Loucy (cell line): ENCODE data around the gene EFTUD2.

ENCODE experiments used
- CTCF ChIP-seq: fragments of 200-600 bp; sonication (generic); conservative IDR thresholded peaks from 2 replicates; pipeline ENCODE4 v1.5.1; 2014; ENCODE audit warnings: mild to moderate bottlenecking, antibody characterized with exemption, low read length
- EZH2phosphoT487 ChIP-seq: fragments of 200-600 bp; IDR thresholded peaks from 2 replicates; pipeline ENCODE4 v1.6.1; 2018; ENCODE audit warnings: antibody characterized with exemption, mild to moderate bottlenecking, moderate library complexity, borderline replicate concordance

- no peak for TF ChIP-seq CTCF
- no peak for TF ChIP-seq EZH2phosphoT487
These were observed 91.1 kb downstream of the EFTUD2 start for GRCh38 chr17:44808156-44808555.
